Prostate gland (tissue), 2 donors: ENCODE measurements around the gene ATP5F1E.

Experiments
- POLR2A ChIP-seq: fragments of 450-650 bp; IDR thresholded peaks from one replicate; pipeline ENCODE4 v1.6.1; 2016; ENCODE audit warnings: antibody characterized with exemption, mild to moderate bottlenecking
- TF ChIP-seq, protein P1 (sequence below), 4 experiments: fragments of 200-600 bp in 2 of 4; fragments of 450-650 bp in 2 of 4; sonication (generic) in 2 of 4; IDR thresholded peaks; 1 replicate in 3 of 4; 2 replicates in 1 of 4; pipeline ENCODE4 v1.5.1; 2016 to 2019; ENCODE audit warnings: antibody characterized with exemption in 4 of 4, mild to moderate bottlenecking in 2 of 4, moderate library complexity in 2 of 4

DNA sequence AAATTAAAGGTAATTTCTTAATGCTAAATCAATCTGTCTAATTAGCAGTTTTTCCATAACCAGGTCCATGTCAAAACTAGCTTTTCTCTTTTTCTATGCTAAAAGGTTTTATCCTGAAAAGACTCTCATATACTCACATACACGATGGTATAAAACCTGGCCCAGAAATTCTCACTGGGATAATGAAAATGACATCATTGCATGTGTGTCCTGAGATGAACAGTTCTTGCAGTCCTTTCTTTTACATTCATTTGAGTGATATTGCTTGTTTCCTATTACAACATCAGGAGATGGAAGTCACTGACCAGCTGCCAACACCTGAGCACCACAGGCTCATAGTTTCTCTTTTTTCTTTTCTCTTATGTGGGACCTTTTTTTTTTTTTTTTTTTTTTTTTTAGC is 18.3 kb upstream of the ATP5F1E start:
- TF ChIP-seq, protein P1, sequence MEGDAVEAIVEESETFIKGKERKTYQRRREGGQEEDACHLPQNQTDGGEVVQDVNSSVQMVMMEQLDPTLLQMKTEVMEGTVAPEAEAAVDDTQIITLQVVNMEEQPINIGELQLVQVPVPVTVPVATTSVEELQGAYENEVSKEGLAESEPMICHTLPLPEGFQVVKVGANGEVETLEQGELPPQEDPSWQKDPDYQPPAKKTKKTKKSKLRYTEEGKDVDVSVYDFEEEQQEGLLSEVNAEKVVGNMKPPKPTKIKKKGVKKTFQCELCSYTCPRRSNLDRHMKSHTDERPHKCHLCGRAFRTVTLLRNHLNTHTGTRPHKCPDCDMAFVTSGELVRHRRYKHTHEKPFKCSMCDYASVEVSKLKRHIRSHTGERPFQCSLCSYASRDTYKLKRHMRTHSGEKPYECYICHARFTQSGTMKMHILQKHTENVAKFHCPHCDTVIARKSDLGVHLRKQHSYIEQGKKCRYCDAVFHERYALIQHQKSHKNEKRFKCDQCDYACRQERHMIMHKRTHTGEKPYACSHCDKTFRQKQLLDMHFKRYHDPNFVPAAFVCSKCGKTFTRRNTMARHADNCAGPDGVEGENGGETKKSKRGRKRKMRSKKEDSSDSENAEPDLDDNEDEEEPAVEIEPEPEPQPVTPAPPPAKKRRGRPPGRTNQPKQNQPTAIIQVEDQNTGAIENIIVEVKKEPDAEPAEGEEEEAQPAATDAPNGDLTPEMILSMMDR (IDR thresholded peaks at IDR 0.05), result no peak
- no peak for TF ChIP-seq POLR2A
